SK-N-SH treated with all-trans-retinoic acid at 6 μM for 48 hours (cell line): Measurements from ENCODE around the gene PLEKHA8.

Experiments
- ATAC-seq: fragments of 200-7000 bp; cut with Tn5 transposase; 3 replicates; pipeline ENCODE4 v1.9.1; 2020; ENCODE audit warnings: mild to moderate bottlenecking, moderate library complexity
- ARNTL ChIP-seq: fragments of 450-650 bp; formaldehyde crosslinking; IDR thresholded peaks from 2 replicates; pipeline ENCODE4 v1.5.0; 2020; ENCODE audit warnings: low read depth, mild to moderate bottlenecking, moderate library complexity, borderline replicate concordance
- CREB5 ChIP-seq: fragments of 250-450 bp; sonication (Bioruptor Pico); IDR thresholded peaks from 2 replicates; pipeline ENCODE4 v1.5.1; 2020; ENCODE audit warnings: low read depth, mild to moderate bottlenecking, moderate library complexity
- ESRRG ChIP-seq: fragments of 250-450 bp; sonication (Bioruptor Pico); IDR thresholded peaks from 2 replicates; pipeline ENCODE4 v1.6.1; 2021; ENCODE audit warnings: mild to moderate bottlenecking
- GLIS3 ChIP-seq: fragments of 250-450 bp; sonication (Bioruptor Pico); IDR thresholded peaks from 2 replicates; pipeline ENCODE4 v1.5.0; 2020; ENCODE audit warnings: mild to moderate bottlenecking, moderate library complexity
- ISL1 ChIP-seq: fragments of 250-450 bp; sonication (Bioruptor Pico); IDR thresholded peaks from 2 replicates; pipeline ENCODE4 v2.1.2; 2022; ENCODE audit warnings: mild to moderate bottlenecking, moderate library complexity
- OSR1 ChIP-seq: fragments of 250-450 bp; sonication (Bioruptor Pico); IDR thresholded peaks from 2 replicates; pipeline ENCODE4 v1.8.0; 2022; ENCODE audit warnings: moderate library complexity, mild to moderate bottlenecking, inconsistent platforms
- PPARA ChIP-seq: fragments of 250-450 bp; sonication (Bioruptor Pico); IDR thresholded peaks from 2 replicates; pipeline ENCODE4 v1.5.0; 2020; ENCODE audit warnings: mild to moderate bottlenecking, borderline replicate concordance
- SNAI2 ChIP-seq: fragments of 250-450 bp; sonication (Bioruptor Pico); IDR thresholded peaks from 2 replicates; pipeline ENCODE4 v1.5.0; 2020; ENCODE audit warnings: mild to moderate bottlenecking, moderate library complexity
- TCF4 ChIP-seq: fragments of 250-450 bp; sonication (Bioruptor Pico); IDR thresholded peaks from 2 replicates; pipeline ENCODE4 v1.8.0; 2021; ENCODE audit warnings: mild to moderate bottlenecking, moderate library complexity, borderline replicate concordance
- TOX ChIP-seq: fragments of 250-450 bp; sonication (Bioruptor Pico); IDR thresholded peaks from 2 replicates; pipeline ENCODE4 v1.8.0; 2021; ENCODE audit warnings: mild to moderate bottlenecking, moderate library complexity, borderline replicate concordance
- ZC3H10 ChIP-seq: fragments of 250-450 bp; sonication (Bioruptor Pico); IDR thresholded peaks from 2 replicates; pipeline ENCODE4 v1.5.1; 2021; ENCODE audit warnings: mild to moderate bottlenecking, moderate library complexity
- ZFP3 ChIP-seq: fragments of 250-450 bp; sonication (Bioruptor Pico); IDR thresholded peaks from 2 replicates; pipeline ENCODE4 v1.5.0; 2020; ENCODE audit warnings: mild to moderate bottlenecking, moderate library complexity
- ZFP30 ChIP-seq: fragments of 450-650 bp; formaldehyde crosslinking; IDR thresholded peaks from 2 replicates; pipeline ENCODE4 v1.5.0; 2022; ENCODE audit warnings: mild to moderate bottlenecking, moderate library complexity
- ZNF565 ChIP-seq: fragments of 450-650 bp; formaldehyde crosslinking; conservative IDR thresholded peaks from 2 replicates; pipeline ENCODE4 v1.5.0; 2020; ENCODE audit warnings: low read depth, mild to moderate bottlenecking, moderate library complexity
- ZNF70 ChIP-seq: fragments of 450-650 bp; formaldehyde crosslinking; IDR thresholded peaks from 2 replicates; pipeline ENCODE4 v1.5.0; 2020; ENCODE audit warnings: mild to moderate bottlenecking, moderate library complexity
- ZNF8 ChIP-seq: fragments of 450-650 bp; formaldehyde crosslinking; IDR thresholded peaks from 2 replicates; pipeline ENCODE4 v1.5.0; 2020; ENCODE audit warnings: mild to moderate bottlenecking, moderate library complexity
- TF ChIP-seq, protein P1 (sequence below): fragments of 250-450 bp; sonication (Bioruptor Pico); IDR thresholded peaks from 2 replicates; pipeline ENCODE4 v1.5.0; 2020; ENCODE audit warnings: mild to moderate bottlenecking, moderate library complexity
- TF ChIP-seq, protein P2 (sequence below): fragments of 250-450 bp; sonication (Bioruptor Pico); IDR thresholded peaks from 2 replicates; pipeline ENCODE4 v1.8.0; 2020; ENCODE audit warnings: mild to moderate bottlenecking, moderate library complexity, borderline replicate concordance
- TF ChIP-seq, protein P3 (sequence below): fragments of 250-450 bp; sonication (Bioruptor Pico); IDR thresholded peaks from 2 replicates; pipeline ENCODE4 v1.5.1; 2021; ENCODE audit warnings: mild to moderate bottlenecking, moderate library complexity

The PLEKHA8 gene

DNA sequence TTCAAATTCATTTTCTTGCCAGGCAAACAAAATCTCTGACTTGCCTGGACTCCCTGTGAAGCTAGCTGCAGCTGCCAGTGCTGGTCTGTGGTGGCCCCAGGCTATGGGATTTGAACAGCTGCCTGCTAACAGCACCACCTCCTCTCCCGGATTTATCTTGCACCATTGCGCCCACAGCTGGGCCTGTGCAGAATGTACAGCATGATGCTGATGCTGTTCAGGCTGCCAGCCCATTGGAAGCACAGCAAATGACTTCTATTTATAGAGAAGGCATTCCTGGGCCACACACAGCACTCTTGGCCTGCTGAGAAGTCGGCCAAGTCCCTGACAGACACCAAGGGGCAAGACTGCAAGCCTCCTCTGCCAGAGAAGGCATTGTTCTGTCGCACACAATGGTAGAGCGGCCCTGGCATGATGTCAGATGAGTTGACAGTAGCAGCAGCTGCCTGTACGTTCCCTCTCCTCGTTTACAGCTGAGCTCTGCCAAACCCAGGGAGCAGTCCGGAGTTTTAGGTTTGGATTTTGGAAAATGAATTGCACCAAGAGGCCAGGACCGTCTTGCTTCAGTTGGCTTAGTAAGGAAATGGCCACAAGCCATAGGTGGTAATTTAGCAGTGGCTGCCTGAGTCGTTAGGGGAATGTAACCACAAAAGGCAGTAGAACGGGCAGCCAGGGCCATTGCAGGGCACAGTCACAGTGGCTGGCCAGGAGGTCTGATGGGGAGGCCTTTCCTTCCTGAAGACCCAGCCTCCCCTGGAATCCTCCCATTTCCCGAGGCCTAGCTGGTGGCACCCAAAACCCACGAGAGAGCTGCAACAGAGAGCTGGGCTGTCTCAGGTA is 145.1 kb downstream of the PLEKHA8 start:
- ATAC-seq = peak; percentile 82
- TF ChIP-seq, protein P1, sequence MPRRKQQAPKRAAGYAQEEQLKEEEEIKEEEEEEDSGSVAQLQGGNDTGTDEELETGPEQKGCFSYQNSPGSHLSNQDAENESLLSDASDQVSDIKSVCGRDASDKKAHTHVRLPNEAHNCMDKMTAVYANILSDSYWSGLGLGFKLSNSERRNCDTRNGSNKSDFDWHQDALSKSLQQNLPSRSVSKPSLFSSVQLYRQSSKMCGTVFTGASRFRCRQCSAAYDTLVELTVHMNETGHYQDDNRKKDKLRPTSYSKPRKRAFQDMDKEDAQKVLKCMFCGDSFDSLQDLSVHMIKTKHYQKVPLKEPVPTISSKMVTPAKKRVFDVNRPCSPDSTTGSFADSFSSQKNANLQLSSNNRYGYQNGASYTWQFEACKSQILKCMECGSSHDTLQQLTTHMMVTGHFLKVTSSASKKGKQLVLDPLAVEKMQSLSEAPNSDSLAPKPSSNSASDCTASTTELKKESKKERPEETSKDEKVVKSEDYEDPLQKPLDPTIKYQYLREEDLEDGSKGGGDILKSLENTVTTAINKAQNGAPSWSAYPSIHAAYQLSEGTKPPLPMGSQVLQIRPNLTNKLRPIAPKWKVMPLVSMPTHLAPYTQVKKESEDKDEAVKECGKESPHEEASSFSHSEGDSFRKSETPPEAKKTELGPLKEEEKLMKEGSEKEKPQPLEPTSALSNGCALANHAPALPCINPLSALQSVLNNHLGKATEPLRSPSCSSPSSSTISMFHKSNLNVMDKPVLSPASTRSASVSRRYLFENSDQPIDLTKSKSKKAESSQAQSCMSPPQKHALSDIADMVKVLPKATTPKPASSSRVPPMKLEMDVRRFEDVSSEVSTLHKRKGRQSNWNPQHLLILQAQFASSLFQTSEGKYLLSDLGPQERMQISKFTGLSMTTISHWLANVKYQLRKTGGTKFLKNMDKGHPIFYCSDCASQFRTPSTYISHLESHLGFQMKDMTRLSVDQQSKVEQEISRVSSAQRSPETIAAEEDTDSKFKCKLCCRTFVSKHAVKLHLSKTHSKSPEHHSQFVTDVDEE (CRISPR knock-in tag) = 0 out of 2 replicates have a peak, but pooled peaks have one; percentile 50
- TF ChIP-seq, protein P2, sequence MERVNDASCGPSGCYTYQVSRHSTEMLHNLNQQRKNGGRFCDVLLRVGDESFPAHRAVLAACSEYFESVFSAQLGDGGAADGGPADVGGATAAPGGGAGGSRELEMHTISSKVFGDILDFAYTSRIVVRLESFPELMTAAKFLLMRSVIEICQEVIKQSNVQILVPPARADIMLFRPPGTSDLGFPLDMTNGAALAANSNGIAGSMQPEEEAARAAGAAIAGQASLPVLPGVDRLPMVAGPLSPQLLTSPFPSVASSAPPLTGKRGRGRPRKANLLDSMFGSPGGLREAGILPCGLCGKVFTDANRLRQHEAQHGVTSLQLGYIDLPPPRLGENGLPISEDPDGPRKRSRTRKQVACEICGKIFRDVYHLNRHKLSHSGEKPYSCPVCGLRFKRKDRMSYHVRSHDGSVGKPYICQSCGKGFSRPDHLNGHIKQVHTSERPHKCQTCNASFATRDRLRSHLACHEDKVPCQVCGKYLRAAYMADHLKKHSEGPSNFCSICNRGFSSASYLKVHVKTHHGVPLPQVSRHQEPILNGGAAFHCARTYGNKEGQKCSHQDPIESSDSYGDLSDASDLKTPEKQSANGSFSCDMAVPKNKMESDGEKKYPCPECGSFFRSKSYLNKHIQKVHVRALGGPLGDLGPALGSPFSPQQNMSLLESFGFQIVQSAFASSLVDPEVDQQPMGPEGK = no peak
- TF ChIP-seq TCF4 (CRISPR knock-in tag) = peak; percentile 70; the same call in 1 of the 2 replicates
- TF ChIP-seq, all 23 proteins: peak for 2

GRCh38 chr7:30175180-30175579 is 147.0 kb downstream of the PLEKHA8 start:
- no peak for TF ChIP-seq ZFP30
- no peak for TF ChIP-seq ZNF565 (CRISPR knock-in tag)
- TF ChIP-seq, protein P1 (CRISPR knock-in tag) = no peak
- no peak for TF ChIP-seq ZNF8 (CRISPR knock-in tag)
- no peak for TF ChIP-seq TOX (CRISPR knock-in tag)
- TF ChIP-seq ZC3H10 (CRISPR knock-in tag) = no peak
- TF ChIP-seq, protein P3, sequence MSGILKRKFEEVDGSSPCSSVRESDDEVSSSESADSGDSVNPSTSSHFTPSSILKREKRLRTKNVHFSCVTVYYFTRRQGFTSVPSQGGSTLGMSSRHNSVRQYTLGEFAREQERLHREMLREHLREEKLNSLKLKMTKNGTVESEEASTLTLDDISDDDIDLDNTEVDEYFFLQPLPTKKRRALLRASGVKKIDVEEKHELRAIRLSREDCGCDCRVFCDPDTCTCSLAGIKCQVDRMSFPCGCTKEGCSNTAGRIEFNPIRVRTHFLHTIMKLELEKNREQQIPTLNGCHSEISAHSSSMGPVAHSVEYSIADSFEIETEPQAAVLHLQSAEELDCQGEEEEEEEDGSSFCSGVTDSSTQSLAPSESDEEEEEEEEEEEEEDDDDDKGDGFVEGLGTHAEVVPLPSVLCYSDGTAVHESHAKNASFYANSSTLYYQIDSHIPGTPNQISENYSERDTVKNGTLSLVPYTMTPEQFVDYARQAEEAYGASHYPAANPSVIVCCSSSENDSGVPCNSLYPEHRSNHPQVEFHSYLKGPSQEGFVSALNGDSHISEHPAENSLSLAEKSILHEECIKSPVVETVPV (CRISPR knock-in tag) = no peak
- TF ChIP-seq CREB5 (CRISPR knock-in tag) = no peak
- TF ChIP-seq ZFP3 (CRISPR knock-in tag) = no peak
- no peak for TF ChIP-seq OSR1 (CRISPR knock-in tag)
- ATAC-seq = no peak

- no peak for ATAC-seq
- TF ChIP-seq ARNTL (CRISPR knock-in tag) (no peak), ESRRG (CRISPR knock-in tag) (no peak), PPARA (CRISPR knock-in tag) (no peak), ZNF70 (no peak), TOX (CRISPR knock-in tag) (no peak), ZC3H10 (CRISPR knock-in tag) (no peak), ISL1 (CRISPR knock-in tag) (no peak), OSR1 (CRISPR knock-in tag) (no peak), ZFP30 (no peak), GLIS3 (no peak), SNAI2 (no peak), TCF4 (CRISPR knock-in tag) (no peak)
- TF ChIP-seq, protein P3 (CRISPR knock-in tag) = no peak
- TF ChIP-seq, protein P1 (CRISPR knock-in tag) = no peak
These were observed 147.5 kb downstream of the PLEKHA8 start for GRCh38 chr7:30175636-30176147.
